CD4-positive, alpha-beta T cell treated with Interleukin-21 for 1 hour (primary cell): ENCODE measurements around the gene CEBPG.

ENCODE experiments used
- DNase-seq: peaks from one replicate; pipeline ENCODE4 v3.0.0-alpha.2; 2020

The CEBPG gene

DNA sequence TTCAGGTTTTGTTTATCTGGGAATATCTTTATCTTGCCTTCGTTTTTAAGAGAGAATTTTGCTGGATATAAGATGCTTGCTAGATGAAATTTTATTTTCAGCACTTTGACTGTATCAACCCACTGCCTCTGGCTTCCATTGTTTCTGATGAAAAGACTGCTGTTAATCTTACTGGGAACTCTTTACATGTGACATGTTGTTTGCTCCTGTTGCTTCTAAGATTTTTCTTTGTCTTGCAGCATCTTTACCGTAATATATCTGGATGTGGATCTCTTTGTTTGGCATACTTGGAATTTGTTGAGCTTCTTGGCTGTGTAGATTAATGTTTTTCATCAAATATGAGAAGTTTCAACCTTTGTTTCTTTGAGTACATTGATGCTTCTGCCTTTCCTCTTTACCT is 18.0 kb upstream of the CEBPG start:
- DNase-seq = no peak

DNA sequence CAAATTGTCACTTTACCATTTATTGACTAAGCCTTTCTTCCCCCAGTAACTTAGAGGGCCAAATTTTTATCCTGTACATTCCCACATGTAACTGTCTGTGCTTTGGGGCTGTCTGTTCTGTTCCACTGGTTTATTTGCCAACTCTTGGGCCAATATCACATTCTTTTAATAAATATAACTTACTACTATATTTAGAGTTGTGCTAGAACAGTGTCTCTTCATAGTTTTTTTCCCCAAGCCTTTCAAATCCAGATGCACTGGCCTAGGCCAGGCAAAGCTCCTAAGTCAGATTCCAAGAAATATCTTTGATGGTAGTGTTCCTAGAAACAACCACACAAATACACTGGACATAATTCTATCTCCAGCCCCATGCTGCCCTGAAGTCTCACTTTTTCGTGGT is 16.0 kb upstream of the CEBPG start:
- no peak for DNase-seq

DNA sequence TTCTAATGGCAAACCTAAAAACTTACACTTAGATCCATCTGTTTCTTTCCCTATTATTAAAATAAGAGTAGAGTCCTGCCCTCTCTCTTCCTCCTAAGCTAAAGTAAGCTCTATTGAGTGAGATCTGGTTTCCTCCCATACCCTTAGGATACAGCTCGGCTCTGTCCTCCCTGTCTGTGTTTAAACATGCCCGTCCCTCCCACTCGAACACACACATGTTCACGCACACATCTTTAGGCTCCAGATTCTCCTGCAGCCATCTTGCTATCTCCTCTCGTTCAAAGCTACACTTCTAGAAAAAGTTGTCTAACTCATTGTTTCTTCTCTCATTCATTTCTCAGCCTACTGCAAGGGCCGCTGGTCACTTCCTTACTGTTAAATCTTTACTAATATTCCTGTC is 15.1 kb upstream of the CEBPG start:
- no peak for DNase-seq

DNA sequence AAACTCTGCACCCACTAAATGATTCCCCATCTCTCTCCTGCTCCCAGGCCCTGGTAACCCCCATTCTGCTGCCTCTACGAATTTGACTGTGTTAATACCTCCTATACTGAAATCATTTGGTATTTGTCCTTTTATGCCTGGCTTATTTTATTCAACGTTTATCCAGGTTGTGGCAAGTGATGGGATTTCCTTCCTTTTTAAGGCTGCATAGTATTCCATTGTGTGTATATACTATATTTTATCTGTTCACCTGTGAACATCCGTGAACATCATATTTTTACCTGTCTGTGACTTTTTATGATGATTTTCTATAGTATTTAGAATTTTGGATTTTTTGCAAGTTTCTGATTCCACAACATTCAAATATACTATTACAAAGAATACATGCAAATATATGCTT is 13.9 kb upstream of the CEBPG start:
- no peak for DNase-seq

DNA sequence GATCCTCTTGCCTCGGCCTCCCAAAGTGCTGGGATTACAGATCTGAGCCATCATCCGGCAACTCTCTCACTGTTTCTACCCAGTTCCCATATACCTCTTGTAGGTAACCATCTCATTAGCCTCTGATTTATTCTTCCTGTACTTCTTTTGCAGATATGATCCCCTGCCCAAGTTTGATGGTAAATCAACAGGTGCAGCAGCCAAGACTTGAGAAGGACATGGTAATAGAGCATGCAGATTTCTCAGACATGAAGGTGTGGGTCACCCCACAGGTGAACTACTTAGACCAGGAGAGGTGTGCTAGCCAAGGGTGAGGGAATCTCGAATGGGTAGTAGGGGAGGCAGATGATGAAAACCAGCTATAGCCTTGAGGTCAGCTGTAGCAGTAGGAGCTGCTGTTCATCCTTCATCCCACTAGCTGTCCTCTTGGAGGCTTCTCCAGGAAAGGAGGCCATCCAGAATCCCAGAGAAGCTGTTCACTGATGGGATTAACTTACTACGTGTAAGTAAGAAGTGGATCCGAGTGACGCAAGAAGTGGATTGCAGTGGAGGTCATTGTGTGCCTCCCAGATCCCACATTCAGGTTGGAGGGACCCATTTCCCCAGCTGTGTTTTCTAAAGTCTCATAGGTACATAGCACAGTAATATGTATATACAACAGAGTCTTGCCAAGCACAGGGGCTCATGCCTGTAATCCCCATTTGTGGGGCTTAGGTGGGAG is 10.8 kb upstream of the CEBPG start:
- no peak for DNase-seq

DNA sequence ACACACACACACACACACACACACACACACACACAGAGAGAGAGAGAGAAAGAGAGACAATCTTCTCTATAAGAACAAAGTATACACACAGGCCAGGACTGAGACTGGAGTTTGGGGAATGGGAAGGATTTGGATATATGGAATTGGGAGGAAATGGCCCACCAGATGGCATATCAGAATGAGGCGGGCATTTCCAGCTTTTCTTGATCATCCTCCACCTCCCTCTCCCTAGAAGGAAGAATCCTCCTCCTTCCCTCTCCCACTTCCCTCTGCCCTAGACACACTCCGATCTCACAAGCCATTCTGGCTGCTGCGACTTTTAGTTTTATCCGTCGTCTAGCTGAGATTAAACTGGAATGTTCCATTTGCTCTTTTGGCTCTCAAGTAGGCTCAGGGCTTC is 10.0 kb upstream of the CEBPG start:
- DNase-seq = no peak

DNA sequence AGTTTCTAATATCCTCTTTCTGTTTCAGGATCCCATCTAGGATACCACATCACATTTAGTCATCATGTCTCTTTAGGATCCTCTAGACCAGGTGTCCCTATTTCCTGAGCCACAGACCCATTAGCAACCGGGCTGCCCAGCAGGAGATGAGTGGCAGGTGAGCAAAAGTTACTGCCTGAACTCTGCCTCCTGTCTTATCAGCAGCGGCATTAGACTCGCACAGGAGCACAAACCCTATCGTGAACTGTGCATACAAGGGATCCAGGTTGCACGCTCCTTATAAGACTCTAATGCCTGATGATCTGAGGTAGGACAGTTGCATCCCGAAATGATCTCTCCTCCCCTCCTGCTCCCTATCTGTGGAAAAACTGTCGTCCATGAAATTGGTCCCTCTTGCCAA is 7.8 kb upstream of the CEBPG start:
- no peak for DNase-seq

DNA sequence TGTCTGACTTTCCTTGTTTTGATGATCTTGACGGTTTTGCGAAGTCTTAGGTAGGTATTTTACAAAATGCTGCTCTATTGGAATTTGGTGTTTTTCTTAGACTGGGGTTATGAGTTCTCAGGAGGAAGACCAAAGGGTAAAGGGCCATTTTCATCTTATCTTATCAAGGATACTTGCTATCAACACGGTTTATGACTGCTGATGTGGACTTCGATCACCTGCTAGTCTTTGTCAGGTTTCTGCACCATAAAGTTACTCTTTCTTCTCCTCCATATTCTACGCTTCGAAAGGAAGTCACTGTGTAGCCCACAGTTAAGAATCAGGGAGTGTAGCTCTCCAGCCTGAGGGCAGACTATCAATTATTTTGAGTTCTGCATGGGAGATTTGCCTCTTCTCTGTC is 7.4 kb upstream of the CEBPG start:
- no peak for DNase-seq

DNA sequence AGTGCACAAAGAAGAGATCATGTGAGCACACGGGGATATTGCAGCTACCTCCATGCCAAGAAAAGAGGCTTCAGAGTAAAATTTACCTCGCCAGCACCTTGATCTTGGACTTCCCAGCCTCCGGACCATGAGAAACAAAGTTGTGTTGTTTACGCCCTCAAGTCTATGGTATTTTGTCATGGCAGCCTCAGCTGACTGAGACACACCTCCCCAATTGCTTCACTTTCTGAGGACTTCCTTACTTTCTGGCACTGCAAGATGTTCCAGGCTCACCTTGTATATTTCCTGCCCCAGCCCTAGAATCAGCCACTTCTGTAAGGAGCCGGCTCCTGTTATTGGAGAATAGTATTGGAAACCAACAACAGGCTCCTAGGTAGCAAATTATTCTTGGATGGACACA is 6.6 kb upstream of the CEBPG start:
- no peak for DNase-seq

DNA sequence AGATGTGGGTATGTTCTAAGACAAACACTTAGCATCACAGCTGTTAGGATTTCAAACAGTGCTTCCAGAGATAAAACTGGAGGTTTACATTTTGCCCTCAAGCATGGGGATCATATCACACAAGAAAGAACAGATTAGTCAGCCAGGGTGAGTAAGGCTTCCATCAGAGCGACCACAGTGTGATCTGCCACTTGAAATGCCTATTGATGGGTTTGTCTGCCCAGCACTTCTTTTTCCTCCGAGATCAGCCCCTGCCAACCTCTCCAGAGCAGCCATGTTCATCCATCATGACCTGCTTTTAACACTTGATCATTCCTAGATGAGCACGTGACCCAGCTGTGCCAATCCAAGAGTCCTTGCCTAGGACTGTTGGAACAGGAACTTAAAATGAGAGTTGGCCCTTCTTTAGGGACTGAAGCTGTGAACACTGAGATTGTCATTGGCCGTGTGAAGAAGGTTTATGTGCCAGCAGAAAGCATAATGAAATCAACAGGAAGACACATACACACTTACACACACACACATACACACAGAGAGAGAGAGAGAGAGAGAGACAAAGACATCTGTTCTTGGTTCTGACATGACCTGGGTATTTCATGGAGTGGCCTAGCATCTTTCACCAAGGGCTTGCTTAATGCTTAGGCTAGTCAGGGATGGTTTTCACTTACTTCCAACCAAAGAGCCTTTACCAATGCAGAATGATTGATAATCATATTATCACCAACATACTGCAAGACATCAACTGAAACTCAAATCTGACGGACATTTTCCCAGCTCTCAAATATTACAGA is 5.2 kb upstream of the CEBPG start:
- DNase-seq = no peak

DNA sequence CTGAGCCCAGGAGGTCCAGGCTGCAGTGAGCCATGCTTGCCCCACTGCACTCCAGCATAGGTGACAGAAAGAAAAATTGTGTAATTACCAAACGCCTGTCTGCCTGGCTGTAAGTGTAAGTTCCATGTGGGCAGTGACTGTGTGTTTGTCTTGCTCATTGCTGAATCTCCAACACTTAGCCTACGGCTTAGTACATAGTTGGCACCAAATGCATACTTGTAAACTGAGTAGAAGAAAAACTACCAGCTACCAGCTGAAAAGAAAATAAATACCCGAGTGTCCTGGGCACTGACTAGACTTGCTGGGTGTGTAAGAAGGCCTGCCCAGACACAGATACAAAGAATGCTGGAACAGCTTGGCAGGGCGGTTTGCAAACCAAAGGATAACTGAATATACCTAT is 2.7 kb upstream of the CEBPG start:
- DNase-seq = no peak

DNA sequence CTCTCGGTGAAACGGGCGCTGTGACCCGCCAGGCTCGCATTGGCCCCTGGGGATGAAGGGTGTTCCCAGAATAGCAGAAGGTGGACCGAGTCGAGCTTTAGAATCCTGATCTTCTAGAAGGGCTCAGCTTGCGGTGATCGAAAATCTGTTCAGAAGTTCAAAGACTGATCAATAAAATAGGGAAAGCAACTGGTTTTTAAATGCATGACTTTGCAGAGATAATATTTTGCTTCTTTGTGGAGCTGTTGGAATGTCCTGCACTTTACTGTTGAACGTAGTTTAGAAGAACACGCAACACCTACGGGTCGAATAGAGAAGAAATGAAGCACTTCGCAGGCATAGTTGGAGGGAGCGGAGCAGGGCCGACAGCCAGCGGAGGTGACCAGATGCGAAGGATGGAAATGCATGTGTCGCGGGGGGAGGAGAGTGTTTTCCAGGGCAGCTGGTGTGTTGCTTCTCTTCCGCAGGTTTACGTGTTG is 766 bp downstream of the CEBPG start:
- no peak for DNase-seq

DNA sequence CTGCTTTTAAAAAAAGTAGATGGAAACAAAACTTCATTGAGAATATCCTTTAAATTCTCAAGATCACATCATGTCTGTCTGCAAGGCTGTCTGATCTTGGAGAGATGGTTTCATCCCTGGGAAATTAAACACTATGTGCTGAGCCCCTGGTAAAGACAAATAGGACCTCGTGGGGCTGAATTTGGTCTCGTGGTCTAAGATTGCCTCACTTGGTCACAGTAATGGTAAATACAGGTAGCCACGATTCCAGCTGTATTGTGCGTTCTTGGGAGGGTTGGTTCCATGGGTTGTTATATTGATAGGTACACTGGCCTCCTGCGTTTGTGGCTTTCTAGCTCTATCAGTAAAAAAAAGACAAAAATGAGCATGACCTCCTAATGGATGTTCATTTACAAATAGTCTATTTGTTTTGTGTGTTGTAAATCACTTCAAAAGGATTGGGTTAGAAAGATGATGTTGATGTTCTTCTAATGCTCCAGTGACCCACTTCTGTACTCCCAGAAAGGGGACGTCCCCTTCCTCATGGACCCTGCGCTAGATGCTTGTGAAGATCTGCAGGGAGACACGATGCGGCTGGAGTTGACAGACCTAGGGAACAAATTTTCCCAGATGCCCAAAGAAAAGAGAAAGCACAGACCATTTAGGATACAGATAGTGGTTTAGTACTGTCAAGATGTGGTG is 1.8 kb downstream of the CEBPG start:
- no peak for DNase-seq

DNA sequence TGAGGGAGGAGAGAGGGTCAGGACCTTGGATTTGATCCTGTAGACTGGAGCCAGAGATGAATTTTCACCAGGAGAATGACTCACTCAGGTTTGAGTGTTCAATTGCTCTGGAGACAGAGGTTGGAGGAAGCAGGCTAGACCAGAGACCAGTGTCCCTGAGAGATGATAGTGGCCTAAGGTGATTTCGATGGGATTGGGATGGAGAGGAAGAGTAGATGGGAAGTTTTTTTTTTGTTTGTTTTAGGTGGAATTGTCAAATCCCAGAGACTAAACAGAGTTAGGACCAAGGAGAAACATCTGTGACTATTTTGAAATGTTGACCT is 2.3 kb downstream of the CEBPG start:
- no peak for DNase-seq

DNA sequence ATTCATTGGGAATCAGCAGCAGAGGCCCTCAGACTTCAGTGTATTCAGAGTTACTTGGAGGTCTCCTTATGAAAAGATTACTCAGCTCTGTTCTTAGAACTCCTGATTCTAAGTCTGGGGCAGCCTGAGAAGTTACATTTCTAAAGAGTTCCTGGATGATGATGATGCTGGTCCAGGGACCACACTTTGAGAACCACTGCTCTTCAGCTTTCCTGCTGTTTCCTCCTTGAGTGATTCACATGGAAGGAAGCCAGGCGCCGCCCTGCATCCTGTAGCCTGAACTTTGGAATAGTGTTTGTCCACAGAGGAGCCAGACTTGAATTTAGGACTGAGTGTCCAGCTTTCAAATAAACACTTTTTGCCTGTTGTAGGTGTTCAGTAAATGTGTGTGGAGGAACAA is 2.9 kb downstream of the CEBPG start:
- DNase-seq = no peak

DNA sequence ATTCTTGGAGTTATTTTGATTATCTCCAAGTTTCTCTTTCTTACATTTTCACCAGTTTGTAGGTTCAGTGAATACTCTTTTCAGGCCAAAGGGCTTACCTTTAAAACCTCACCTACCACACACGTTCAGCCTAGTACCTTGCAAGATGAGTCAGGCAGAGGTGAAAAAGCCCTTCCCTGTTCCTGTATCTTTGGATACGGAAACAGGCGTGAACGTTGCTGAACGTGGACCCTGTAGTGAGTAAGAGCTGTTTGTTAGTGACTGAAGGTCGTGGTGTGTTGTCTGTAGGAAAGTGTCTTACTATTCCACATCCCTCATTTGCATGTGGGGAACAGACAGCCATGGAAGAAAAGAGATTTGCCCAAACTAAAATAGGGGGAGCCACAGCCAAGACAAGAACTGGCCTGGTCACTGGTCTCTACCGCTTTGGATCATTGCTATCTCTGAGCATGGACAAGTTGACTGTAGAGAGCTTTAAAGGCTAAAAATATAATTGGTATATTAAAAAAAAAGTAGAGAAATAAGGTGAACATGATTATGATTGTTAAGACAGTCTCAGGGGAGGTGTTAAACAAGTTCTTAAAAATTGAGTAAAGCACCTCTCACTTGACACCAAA is 3.5 kb downstream of the CEBPG start:
- DNase-seq = no peak

DNA sequence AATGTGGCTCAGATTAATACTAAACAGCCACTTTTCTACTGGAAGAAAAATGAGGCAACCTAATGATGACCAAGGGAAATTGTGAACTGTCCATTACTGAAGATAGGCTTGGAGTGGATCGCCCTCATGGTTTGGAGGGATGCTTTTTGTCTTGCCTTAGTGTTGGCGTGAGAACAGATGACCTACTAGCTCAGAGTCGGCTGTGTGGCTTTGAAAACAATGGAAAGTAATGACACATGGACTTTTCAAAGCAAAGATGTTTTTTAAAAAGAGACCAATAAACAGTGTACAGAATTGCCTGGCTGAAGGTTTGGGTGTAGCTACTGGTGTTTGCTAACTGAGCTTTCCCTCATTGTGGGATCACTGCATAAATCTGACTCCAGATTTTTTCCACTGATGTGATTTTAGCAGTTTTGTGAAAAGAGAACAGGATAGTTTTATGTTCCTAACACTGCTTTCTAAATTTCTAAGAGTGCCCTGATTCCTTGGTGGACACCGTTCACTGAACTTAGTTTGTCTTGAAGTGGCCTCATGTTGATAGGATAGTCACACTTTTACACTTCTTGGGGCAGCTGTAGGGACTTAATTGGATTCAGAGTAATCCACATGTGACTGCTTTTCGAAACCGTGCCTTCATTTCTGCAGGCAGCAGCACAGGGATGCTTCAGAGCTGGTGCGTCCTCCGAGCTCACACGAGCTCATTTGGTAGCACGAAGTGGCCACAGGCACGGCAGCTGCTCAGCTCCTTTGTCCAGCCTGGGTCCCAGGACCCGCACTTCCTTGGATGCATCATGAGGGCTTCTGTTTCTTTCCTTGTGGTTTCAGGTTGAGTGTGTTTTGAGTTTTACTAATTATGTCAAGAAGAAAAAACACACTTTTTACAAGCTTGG is 4.3 kb downstream of the CEBPG start:
- DNase-seq = no peak

DNA sequence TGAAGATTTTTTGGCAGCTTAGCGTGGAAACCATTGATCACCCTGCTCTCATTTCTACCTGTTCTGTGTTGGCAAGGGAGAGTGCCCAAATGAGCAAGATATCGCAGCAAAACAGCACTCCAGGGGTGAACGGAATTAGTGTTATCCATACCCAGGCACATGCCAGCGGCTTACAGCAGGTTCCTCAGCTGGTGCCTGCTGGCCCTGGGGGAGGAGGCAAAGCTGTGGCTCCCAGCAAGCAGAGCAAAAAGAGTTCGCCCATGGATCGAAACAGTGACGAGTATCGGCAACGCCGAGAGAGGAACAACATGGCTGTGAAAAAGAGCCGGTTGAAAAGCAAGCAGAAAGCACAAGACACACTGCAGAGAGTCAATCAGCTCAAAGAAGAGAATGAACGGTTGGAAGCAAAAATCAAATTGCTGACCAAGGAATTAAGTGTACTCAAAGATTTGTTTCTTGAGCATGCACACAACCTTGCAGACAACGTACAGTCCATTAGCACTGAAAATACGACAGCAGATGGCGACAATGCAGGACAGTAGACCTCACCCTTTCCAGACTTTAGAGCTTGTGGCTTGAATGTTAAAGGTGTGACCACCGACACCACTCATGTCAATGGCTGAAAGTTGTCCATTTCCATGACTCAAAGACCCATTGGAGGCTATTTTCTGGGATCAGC is 5.8 kb downstream of the CEBPG start:
- no peak for DNase-seq

DNA sequence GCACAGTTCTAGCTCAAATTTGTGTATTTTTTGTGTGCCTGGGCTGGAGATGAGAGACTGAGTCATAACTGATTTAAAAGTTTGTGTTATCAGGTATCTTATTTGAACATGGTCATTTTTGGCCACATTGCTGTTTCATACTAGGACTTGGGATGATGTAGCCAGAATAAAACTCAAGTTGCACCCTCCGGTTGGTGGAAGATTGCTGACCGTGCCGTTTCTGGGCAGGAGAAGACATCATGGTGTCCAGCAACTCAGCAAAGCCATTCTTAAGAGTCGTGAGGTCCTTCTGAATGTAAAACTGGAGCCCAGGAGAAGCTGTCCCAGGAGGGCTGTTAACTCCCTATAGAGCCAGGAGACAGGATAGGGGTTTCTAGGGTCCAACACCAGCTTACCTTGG is 7.6 kb downstream of the CEBPG start:
- no peak for DNase-seq

DNA sequence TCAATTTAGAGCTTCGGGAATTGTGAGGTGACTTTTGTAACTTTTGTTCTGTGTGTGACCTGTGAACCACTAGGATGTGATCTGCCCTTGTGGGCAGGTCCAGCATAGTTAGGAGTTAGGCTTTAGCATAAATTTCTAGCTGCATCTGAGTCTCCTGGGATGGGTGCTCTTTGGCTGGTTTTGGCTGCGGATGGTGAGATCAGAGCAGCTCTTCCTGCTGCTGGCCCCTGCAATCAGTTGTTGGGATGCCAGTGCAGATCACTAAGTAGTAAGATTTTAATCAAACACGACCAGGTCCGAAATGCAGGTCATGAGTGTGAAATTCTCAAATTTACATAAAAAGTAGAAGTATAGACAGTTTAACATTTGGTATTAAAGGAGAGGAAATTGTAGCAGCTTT is 8.5 kb downstream of the CEBPG start:
- DNase-seq = no peak

DNA sequence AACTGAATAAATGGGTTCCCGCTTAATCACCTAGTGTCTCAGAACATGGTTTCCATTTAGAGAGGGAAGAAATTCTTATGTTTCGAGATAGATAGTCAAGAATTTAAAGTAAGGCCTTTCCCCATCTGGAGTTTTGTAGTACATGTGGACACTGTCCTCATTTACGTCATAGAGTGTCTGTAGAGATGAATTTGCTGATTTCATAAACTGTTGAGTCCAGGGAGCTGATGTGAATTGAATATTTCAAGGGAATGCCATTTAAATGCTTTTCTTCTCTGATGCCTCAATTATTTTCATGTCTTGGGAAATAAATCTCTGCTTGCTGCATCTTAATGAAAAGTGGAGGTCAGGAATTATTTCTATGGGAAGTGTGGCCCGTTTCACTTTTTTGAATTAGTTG is 9.5 kb downstream of the CEBPG start:
- DNase-seq = no peak

DNA sequence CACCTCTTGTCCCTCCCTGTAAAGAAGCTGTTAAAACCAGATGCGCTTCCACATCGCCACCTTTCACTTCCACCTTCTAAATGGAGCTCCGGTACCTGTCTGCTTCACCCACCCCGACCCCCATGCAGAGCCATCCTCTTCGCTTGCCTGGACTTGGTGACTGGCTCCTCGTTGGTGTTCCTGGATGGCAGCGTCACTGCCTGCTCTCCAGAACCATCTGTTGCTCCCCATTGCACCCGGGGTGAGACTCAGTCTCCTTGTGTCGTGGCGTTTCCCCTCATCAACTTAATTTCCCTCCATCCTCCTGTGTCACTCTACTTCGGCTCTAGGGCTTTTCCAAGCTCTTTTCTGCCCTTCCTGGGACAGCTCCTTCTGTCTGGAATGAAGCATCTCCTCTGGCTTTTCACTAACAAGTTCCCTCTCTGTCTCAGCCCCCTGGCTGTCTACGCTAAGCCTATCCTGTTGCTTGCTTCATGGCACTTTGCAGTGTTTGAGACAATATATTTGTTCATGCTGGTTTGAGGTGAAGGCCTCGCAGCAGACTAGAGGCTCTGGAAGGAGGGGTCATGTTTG is 10.3 kb downstream of the CEBPG start:
- no peak for DNase-seq
